GM23338 (cell line): Measurements from ENCODE around the gene OGG1. TPM values are rescaled to one million over a fixed set of nuclear protein-coding genes. Genes with fewer than 3 reads are reported as not detected.

Experiments
- ATAC-seq: fragments of 200-7000 bp; cut with Tn5 transposase; 3 replicates; pipeline ENCODE4 v1.9.1; 2020
- DNase-seq: peaks from one replicate; pipeline ENCODE4 v3.0.0-alpha.2; 2015; ENCODE audit warnings: low spot score
- H2AFZ ChIP-seq: fragments of 200-600 bp; sonication (generic); 2 replicates; pipeline ENCODE4 v1.8.0; 2016; ENCODE audit warnings: antibody characterized with exemption, mild to moderate bottlenecking, moderate library complexity
- H3F3A ChIP-seq: fragments of 200-600 bp; sonication (generic); replicated peaks from 2 replicates; pipeline ENCODE4 v1.8.0; 2017; ENCODE audit warnings: antibody characterized with exemption, mixed run types, low read depth
- H3K27ac ChIP-seq: fragments of 200-600 bp; sonication (generic); 2 replicates; pipeline ENCODE4 v1.6.1; 2016; ENCODE audit warnings: low read depth
- H3K27me3 ChIP-seq: fragments of 200-600 bp; sonication (generic); 2 replicates; pipeline ENCODE4 v1.8.0; 2016; ENCODE audit warnings: mild to moderate bottlenecking, mixed run types, moderate library complexity; ENCODE audit not compliant: insufficient read depth
- H3K36me3 ChIP-seq: fragments of 200-600 bp; sonication (generic); 2 replicates; pipeline ENCODE4 v1.8.0; 2016; ENCODE audit warnings: mild to moderate bottlenecking; ENCODE audit not compliant: insufficient read depth
- H3K4me1 ChIP-seq: fragments of 200-600 bp; sonication (generic); 2 replicates; pipeline ENCODE4 v1.8.0; 2016; ENCODE audit warnings: mild to moderate bottlenecking, moderate library complexity; ENCODE audit not compliant: insufficient read depth
- H3K4me2 ChIP-seq: fragments of 200-600 bp; sonication (generic); 2 replicates; pipeline ENCODE4 v1.7.1; 2017; ENCODE audit warnings: mixed run types
- H3K4me3 ChIP-seq: fragments of 200-600 bp; sonication (generic); 2 replicates; pipeline ENCODE4 v1.6.1; 2016; ENCODE audit warnings: mixed run types
- H3K79me2 ChIP-seq: fragments of 200-600 bp; sonication (generic); replicated peaks from 2 replicates; pipeline ENCODE4 v1.8.0; 2017; ENCODE audit warnings: mild to moderate bottlenecking; ENCODE audit not compliant: insufficient read depth
- H3K9me2 ChIP-seq: fragments of 200-600 bp; sonication (generic); 2 replicates; pipeline ENCODE4 v1.8.0; 2017; ENCODE audit not compliant: insufficient read depth
- H4K20me1 ChIP-seq: fragments of 200-600 bp; sonication (generic); replicated peaks from 2 replicates; pipeline ENCODE4 v1.8.0; 2017; ENCODE audit warnings: mild to moderate bottlenecking; ENCODE audit not compliant: insufficient read depth
- H3K27ac Mint-ChIP-seq: 2 replicates; pipeline ENCODE4 v1.8.0; 2020; ENCODE audit warnings: inconsistent platforms, mild to moderate bottlenecking, moderate library complexity, mixed read lengths
- H3K27me3 Mint-ChIP-seq: 3 replicates; pipeline ENCODE4 v1.8.0; 2022; ENCODE audit warnings: low read depth, mild to moderate bottlenecking, moderate library complexity, mixed read lengths, inconsistent platforms; ENCODE audit not compliant: insufficient read depth, poor library complexity
- H3K36me3 Mint-ChIP-seq: 3 replicates; pipeline ENCODE4 v1.8.0; 2021; ENCODE audit warnings: low read depth, mild to moderate bottlenecking, inconsistent platforms, moderate library complexity, mixed read lengths
- H3K4me1 Mint-ChIP-seq: 3 replicates; pipeline ENCODE4 v1.8.0; 2020; ENCODE audit warnings: mild to moderate bottlenecking, inconsistent platforms, mixed read lengths
- H3K4me3 Mint-ChIP-seq: 3 replicates; pipeline ENCODE4 v1.8.0; 2021; ENCODE audit warnings: moderate library complexity, mild to moderate bottlenecking, inconsistent platforms, mixed read lengths
- H3K9me3 Mint-ChIP-seq: 3 replicates; pipeline ENCODE4 v1.8.0; 2020; ENCODE audit warnings: moderate library complexity, mild to moderate bottlenecking, inconsistent platforms, mixed read lengths
- CREB1 ChIP-seq: fragments of 250-450 bp; sonication (Bioruptor Pico); IDR thresholded peaks from 2 replicates; pipeline ENCODE4 v1.5.0; 2020; ENCODE audit warnings: low read depth, mild to moderate bottlenecking, moderate library complexity
- ETS1 ChIP-seq: IDR thresholded peaks from 2 replicates; pipeline ENCODE4 v1.6.1; 2016; ENCODE audit warnings: antibody characterized with exemption
- EZH2 ChIP-seq: fragments of 200-600 bp; sonication (generic); IDR thresholded peaks from one replicate; pipeline ENCODE4 v1.8.0; 2017; ENCODE audit warnings: antibody characterized with exemption, mild to moderate bottlenecking, low read depth; ENCODE audit not compliant: unreplicated experiment
- EZH2phosphoT487 ChIP-seq: fragments of 200-600 bp; sonication (generic); IDR thresholded peaks from one replicate; pipeline ENCODE4 v1.8.1; 2018; ENCODE audit warnings: antibody characterized with exemption; ENCODE audit not compliant: unreplicated experiment
- JUNB ChIP-seq: IDR thresholded peaks from one replicate; pipeline ENCODE4 v1.6.1; 2016; ENCODE audit warnings: antibody characterized with exemption; ENCODE audit not compliant: unreplicated experiment
- NANOG ChIP-seq: IDR thresholded peaks from 2 replicates; pipeline ENCODE4 v1.6.1; 2016; ENCODE audit warnings: antibody characterized with exemption, borderline replicate concordance
- POLR2AphosphoS5 ChIP-seq: IDR thresholded peaks from 2 replicates; pipeline ENCODE4 v1.6.1; 2016; ENCODE audit warnings: antibody characterized with exemption, low read depth
- STAT1 ChIP-seq: IDR thresholded peaks from one replicate; pipeline ENCODE4 v1.6.1; 2016; ENCODE audit warnings: antibody characterized with exemption; ENCODE audit not compliant: unreplicated experiment
- ZNF114 ChIP-seq: fragments of 250-450 bp; sonication (Bioruptor Pico); IDR thresholded peaks from 2 replicates; pipeline ENCODE4 v1.5.0; 2020; ENCODE audit warnings: mild to moderate bottlenecking, moderate library complexity
- ZNF331 ChIP-seq: fragments of 250-450 bp; sonication (Bioruptor Pico); IDR thresholded peaks from 2 replicates; pipeline ENCODE4 v1.5.0; 2020; ENCODE audit warnings: low read depth, mild to moderate bottlenecking, moderate library complexity
- ZNF462 ChIP-seq: fragments of 250-450 bp; sonication (Bioruptor Pico); IDR thresholded peaks from 2 replicates; pipeline ENCODE4 v1.5.0; 2020; ENCODE audit warnings: mild to moderate bottlenecking, moderate library complexity
- polyA plus RNA-seq: library from polyadenylated mRNA; unstranded; fragments of >200 nt; fragmentation: Nextera tagmentation; extraction: Ambion mirVana; gene quantifications from 2 replicates; pipeline ENCODE4 v1.2.1, GENCODE V29; 2016
- total RNA-seq: library from RNA; depleted of rRNA; stranded (reverse); fragments of >200 nt; shearing (Covaris generic); gene quantifications from 2 replicates; pipeline ENCODE4 v1.2.3, GENCODE V29; 2014
- TF ChIP-seq, protein P1 (sequence below), 2 experiments: fragments of 200-600 bp in 1 of 2; sonication (generic) in 1 of 2; conservative IDR thresholded peaks; 2 replicates each; pipeline versions ENCODE4 v1.5.1 to v1.6.1; 2016 to 2017; ENCODE audit warnings: antibody characterized with exemption in 2 of 2, low read depth in 2 of 2, mild to moderate bottlenecking in 2 of 2, moderate library complexity in 1 of 2
- TF ChIP-seq, protein P2 (sequence below): IDR thresholded peaks from one replicate; pipeline ENCODE4 v1.6.1; 2018; ENCODE audit warnings: antibody characterized with exemption; ENCODE audit not compliant: unreplicated experiment

Gene OGG1
- total and polyA plus RNA-seq, 2 experiments from 2014 or later = 20.6 to 27.6 TPM

DNA sequence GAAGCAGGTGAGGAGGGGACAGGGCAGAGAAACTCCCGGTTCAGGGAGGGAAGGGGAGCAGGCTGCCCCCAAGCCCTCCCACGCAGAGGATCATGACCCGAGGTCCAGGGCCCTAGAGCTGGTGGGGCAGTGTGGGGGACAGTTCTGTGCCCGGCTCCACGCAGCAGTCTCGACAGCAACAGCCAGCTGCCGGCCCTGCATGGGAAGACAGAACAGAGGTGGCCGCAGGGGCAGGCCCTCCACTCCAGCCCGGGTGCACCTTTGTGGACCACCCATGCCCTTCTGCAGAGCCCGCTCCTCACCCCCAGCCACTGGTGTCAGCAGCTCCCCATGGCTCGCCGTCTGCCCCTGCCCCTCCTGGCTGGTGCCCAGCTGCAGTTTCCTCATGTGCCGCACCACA is 7.7 kb downstream of the OGG1 start:
- Histone ChIP-seq H3K36me3 (no peaks in the 10 kb centered on the region; the same call in 1 of the 2 replicates), H2AFZ (no peak overlapping the region), H3K27ac (no peak overlapping the region), H4K20me1 (no peaks in the 10 kb centered on the region; the same call in 1 of the 2 replicates), H3K4me3 (no peak overlapping the region), H3K4me2 (no peak overlapping the region), H3K27me3 (no peaks in the 10 kb centered on the region), H3K79me2 (no peaks in the 10 kb centered on the region), H3F3A (no peaks in the 10 kb centered on the region), H3K9me2 (no peaks in the 10 kb centered on the region), H3K4me1 (no peaks in the 10 kb centered on the region)
- Mint-ChIP-seq H3K9me3 (no peaks in the 10 kb centered on the region), H3K36me3 (peaks cover 50% of the 10 kb centered on the region), H3K4me1 (no peaks in the 10 kb centered on the region), H3K27ac (no peak overlapping the region), H3K27me3 (peaks cover 6% of the 10 kb centered on the region), H3K4me3 (no peak overlapping the region)
- DNase-seq (no peak), ATAC-seq (no peak)
- TF ChIP-seq STAT1 = no peak
- TF ChIP-seq POLR2AphosphoS5 = no peak
- no peak for TF ChIP-seq ETS1
- no peak for TF ChIP-seq NANOG
- TF ChIP-seq ZNF331 (CRISPR knock-in tag) = no peak
- TF ChIP-seq EZH2 = no peak
- TF ChIP-seq, protein P1, sequence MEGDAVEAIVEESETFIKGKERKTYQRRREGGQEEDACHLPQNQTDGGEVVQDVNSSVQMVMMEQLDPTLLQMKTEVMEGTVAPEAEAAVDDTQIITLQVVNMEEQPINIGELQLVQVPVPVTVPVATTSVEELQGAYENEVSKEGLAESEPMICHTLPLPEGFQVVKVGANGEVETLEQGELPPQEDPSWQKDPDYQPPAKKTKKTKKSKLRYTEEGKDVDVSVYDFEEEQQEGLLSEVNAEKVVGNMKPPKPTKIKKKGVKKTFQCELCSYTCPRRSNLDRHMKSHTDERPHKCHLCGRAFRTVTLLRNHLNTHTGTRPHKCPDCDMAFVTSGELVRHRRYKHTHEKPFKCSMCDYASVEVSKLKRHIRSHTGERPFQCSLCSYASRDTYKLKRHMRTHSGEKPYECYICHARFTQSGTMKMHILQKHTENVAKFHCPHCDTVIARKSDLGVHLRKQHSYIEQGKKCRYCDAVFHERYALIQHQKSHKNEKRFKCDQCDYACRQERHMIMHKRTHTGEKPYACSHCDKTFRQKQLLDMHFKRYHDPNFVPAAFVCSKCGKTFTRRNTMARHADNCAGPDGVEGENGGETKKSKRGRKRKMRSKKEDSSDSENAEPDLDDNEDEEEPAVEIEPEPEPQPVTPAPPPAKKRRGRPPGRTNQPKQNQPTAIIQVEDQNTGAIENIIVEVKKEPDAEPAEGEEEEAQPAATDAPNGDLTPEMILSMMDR (conservative IDR thresholded peaks at IDR 0.05; ENCODE audit: low read depth in 2 of 2) = no peak
- TF ChIP-seq, protein P2, sequence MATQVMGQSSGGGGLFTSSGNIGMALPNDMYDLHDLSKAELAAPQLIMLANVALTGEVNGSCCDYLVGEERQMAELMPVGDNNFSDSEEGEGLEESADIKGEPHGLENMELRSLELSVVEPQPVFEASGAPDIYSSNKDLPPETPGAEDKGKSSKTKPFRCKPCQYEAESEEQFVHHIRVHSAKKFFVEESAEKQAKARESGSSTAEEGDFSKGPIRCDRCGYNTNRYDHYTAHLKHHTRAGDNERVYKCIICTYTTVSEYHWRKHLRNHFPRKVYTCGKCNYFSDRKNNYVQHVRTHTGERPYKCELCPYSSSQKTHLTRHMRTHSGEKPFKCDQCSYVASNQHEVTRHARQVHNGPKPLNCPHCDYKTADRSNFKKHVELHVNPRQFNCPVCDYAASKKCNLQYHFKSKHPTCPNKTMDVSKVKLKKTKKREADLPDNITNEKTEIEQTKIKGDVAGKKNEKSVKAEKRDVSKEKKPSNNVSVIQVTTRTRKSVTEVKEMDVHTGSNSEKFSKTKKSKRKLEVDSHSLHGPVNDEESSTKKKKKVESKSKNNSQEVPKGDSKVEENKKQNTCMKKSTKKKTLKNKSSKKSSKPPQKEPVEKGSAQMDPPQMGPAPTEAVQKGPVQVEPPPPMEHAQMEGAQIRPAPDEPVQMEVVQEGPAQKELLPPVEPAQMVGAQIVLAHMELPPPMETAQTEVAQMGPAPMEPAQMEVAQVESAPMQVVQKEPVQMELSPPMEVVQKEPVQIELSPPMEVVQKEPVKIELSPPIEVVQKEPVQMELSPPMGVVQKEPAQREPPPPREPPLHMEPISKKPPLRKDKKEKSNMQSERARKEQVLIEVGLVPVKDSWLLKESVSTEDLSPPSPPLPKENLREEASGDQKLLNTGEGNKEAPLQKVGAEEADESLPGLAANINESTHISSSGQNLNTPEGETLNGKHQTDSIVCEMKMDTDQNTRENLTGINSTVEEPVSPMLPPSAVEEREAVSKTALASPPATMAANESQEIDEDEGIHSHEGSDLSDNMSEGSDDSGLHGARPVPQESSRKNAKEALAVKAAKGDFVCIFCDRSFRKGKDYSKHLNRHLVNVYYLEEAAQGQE = no peak
- TF ChIP-seq ZNF462 (CRISPR knock-in tag) = no peak
- no peak for TF ChIP-seq ZNF114 (CRISPR knock-in tag)
- no peak for TF ChIP-seq CREB1 (CRISPR knock-in tag)
- TF ChIP-seq EZH2phosphoT487 = no peak
- no peak for TF ChIP-seq JUNB
